ENCODE measurements around the gene SLC17A4. TPM values are rescaled to one million over a fixed set of nuclear protein-coding genes. Genes with fewer than 3 reads are reported as not detected.

SLC17A4 gene
- total RNA-seq, 2 donors from 2014 or later = 4.0 to 10.6 TPM

DNA sequence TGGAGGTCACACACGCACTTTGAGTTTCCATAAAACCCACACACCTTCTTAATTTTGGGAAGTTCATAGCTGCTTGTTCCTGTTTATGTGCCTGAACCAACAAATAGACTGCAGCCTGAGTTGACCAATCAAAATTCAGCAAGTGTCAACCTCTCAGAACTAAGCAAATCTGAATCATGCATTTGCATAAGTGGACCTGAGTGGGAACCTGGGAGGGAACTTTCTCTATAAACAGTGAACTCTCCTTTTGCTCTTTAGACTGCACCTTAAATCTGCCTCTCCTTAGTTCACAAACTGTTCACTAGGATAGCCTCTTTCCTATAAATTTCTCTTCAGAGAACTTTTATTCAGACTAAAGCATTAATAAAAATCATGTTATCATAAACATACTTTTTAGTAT, 39.4 kb downstream of the SLC17A4 start:
- Histone ChIP-seq H3K27ac (no peak overlapping the region), H3K27me3 (no peaks in the 10 kb centered on the region), H3K9me3 (no peaks in the 10 kb centered on the region), H3K4me1 (no peaks in the 10 kb centered on the region), H3K36me3 (replicated peaks in 1 of 2; ENCODE audit: insufficient read depth in 1 of 2, low read depth in 2 of 2) (no peaks in the 10 kb centered on the region), H3K4me3 (no peak overlapping the region)
- WGBS, 2 donors = 100% methylated on average over 1 of the region's 1 CpG
- intact Hi-C loops (cut with DNase I) = no loop called here
- no peak for TF ChIP-seq POLR2A (IDR thresholded peaks at IDR 0.05)
- TF ChIP-seq, protein P1, sequence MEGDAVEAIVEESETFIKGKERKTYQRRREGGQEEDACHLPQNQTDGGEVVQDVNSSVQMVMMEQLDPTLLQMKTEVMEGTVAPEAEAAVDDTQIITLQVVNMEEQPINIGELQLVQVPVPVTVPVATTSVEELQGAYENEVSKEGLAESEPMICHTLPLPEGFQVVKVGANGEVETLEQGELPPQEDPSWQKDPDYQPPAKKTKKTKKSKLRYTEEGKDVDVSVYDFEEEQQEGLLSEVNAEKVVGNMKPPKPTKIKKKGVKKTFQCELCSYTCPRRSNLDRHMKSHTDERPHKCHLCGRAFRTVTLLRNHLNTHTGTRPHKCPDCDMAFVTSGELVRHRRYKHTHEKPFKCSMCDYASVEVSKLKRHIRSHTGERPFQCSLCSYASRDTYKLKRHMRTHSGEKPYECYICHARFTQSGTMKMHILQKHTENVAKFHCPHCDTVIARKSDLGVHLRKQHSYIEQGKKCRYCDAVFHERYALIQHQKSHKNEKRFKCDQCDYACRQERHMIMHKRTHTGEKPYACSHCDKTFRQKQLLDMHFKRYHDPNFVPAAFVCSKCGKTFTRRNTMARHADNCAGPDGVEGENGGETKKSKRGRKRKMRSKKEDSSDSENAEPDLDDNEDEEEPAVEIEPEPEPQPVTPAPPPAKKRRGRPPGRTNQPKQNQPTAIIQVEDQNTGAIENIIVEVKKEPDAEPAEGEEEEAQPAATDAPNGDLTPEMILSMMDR (IDR thresholded peaks at IDR 0.05) = no peak
- ATAC-seq = no peak
- no peak for DNase-seq

- DNase-seq (no peak), ATAC-seq (no peak)
- no peak overlapping the region for H3K4me3 ChIP-seq
- H3K27ac ChIP-seq = no peak overlapping the region
- 81 to 93% methylated on average over 2 of the region's 2 CpGs for WGBS, 2 donors
- no peak for TF ChIP-seq POLR2A (IDR thresholded peaks at IDR 0.05)
- TF ChIP-seq, protein P1 (IDR thresholded peaks at IDR 0.05) = no peak
- H3K9me3 ChIP-seq = no peaks in the 10 kb centered on the region
- no peaks in the 10 kb centered on the region for H3K4me1 ChIP-seq
- H3K27me3 ChIP-seq = no peaks in the 10 kb centered on the region
- H3K36me3 ChIP-seq (replicated peaks in 1 of 2; ENCODE audit: insufficient read depth in 1 of 2, low read depth in 2 of 2) = no peaks in the 10 kb centered on the region
- intact Hi-C loops (cut with DNase I) = no loop called here
These were observed 40.2 kb downstream of the SLC17A4 start for GRCh38 chr6:25794784-25795183.

DNA sequence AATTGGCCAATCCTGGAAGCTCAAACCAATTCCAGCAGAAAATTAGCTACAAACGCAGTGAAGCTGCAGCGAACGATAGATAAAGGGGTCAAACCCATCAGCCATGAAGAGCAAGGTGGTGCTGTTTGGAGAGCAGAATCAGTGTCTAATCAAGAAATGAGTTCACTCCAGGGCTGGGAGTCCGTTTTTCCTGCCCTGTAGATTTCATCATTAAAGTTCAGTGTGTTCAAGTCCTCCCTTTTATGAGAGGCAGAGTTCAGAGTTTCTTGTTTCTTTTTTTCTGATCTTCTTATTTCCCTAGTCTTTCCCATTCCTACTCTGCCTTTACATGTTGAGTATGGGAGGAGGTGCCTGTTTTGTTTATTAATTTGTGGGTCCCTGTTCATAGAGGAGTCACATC, 46.9 kb downstream of the SLC17A4 start:
- DNase-seq (no peak), ATAC-seq (no peak)
- TF ChIP-seq, protein P1 (IDR thresholded peaks at IDR 0.05) = no peak
- Histone ChIP-seq H3K27me3 (no peaks in the 10 kb centered on the region), H3K36me3 (replicated peaks in 1 of 2; ENCODE audit: insufficient read depth in 1 of 2, low read depth in 2 of 2) (no peaks in the 10 kb centered on the region), H3K27ac (no peak overlapping the region), H3K4me1 (no peaks in the 10 kb centered on the region), H3K9me3 (no peaks in the 10 kb centered on the region), H3K4me3 (no peak overlapping the region)
- intact Hi-C loops (cut with DNase I) = no loop called here
- 74 to 75% methylated on average over 4 of the region's 4 CpGs for WGBS, 2 donors

DNA sequence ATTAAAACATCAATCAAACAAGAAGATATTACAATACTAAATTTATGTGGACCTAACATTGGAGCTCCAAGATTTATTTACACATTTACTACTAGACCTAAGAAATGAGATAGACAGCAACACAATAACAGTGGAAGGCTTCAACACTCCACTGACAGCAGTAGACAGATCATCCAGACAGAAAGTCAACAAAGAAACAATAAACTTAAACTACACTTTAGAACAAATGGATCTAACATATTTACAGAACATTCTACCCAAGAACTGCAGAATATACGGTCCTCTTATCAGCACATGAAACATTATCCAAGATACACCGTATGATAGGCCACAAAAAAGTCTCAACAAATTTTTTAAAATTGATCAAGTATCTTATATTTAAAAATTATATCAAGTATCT, 50.3 kb downstream of the SLC17A4 start:
- WGBS, 2 donors = 86% methylated on average over 2 of the region's 2 CpGs
- no peaks in the 10 kb centered on the region for H3K36me3 ChIP-seq (replicated peaks in 1 of 2; ENCODE audit: insufficient read depth in 1 of 2, low read depth in 2 of 2)
- TF ChIP-seq, protein P1 (IDR thresholded peaks at IDR 0.05) = no peak
- no peak for TF ChIP-seq POLR2A (IDR thresholded peaks at IDR 0.05)
- no peaks in the 10 kb centered on the region for H3K27me3 ChIP-seq
- no peak overlapping the region for H3K4me3 ChIP-seq
- H3K4me1 ChIP-seq = no peaks in the 10 kb centered on the region
- intact Hi-C loops (cut with DNase I) = no loop called here
- no peaks in the 10 kb centered on the region for H3K9me3 ChIP-seq
- H3K27ac ChIP-seq = no peak overlapping the region
- ATAC-seq (no peak), DNase-seq (no peak)

DNA sequence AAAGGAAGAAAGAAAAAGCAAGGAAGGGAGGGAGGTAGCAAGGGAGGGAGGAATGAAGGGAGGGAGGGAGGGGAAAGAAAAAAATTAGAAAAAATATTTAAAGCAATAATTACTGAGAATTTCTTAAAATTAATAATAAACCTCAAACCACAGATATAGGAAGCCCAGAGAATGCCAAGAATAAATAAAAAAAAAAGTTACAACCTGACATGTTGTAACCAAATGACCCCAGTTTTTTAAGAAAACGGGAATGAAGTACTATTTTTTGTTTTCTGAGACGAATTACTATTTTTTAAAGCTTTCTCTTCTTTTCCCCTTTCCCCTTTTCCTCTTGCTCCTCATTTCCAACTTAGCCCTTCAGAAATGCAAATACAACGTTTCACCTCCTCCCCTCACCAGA, 60.7 kb downstream of the SLC17A4 start:
- 55 to 64% methylated on average over 3 of the region's 3 CpGs for WGBS, 2 donors
- no peak overlapping the region for H3K4me3 ChIP-seq
- H3K27ac ChIP-seq = no peak overlapping the region
- no peaks in the 10 kb centered on the region for H3K9me3 ChIP-seq
- TF ChIP-seq POLR2A (IDR thresholded peaks at IDR 0.05) = no peak
- TF ChIP-seq, protein P1 (IDR thresholded peaks at IDR 0.05) = no peak
- H3K36me3 ChIP-seq (replicated peaks in 1 of 2; ENCODE audit: insufficient read depth in 1 of 2, low read depth in 2 of 2) = no peaks in the 10 kb centered on the region
- DNase-seq (no peak), ATAC-seq (no peak)
- intact Hi-C loops (cut with DNase I) = no loop called here
- H3K4me1 ChIP-seq = no peaks in the 10 kb centered on the region
- H3K27me3 ChIP-seq = no peaks in the 10 kb centered on the region
